BE2C (cell line): Measurements from ENCODE around the gene KANSL1.

Source experiments
- DNase-seq: peaks from one replicate; pipeline ENCODE4 v3.0.0-alpha.2; 2020
- H3K27me3 ChIP-seq: fragments of 250-450 bp; sonication (Bioruptor Pico); 2 replicates; pipeline ENCODE4 v1.5.1; 2020; ENCODE audit warnings: mild to moderate bottlenecking
- H3K36me3 ChIP-seq: fragments of 250-450 bp; sonication (Bioruptor Pico); 2 replicates; pipeline ENCODE4 v1.5.1; 2020; ENCODE audit warnings: mild to moderate bottlenecking
- H3K4me1 ChIP-seq: fragments of 250-450 bp; sonication (Bioruptor Pico); 2 replicates; pipeline ENCODE4 v1.5.1; 2020
- H3K4me3 ChIP-seq: 2 replicates; pipeline ENCODE4 v1.5.1; 2011; ENCODE audit warnings: low read depth, low read length
- H3K9me3 ChIP-seq: fragments of 250-450 bp; sonication (Bioruptor Pico); 2 replicates; pipeline ENCODE4 v1.5.1; 2020
- CTCF ChIP-seq: IDR thresholded peaks from 2 replicates; pipeline ENCODE4 v1.5.1; 2012; ENCODE audit warnings: mild to moderate bottlenecking, low read depth, low read length

KANSL1 gene

GRCh38 chr17:45994987-45995386 is 198.2 kb downstream of the KANSL1 start:
- H3K9me3 ChIP-seq = no peaks in the 10 kb centered on the region
- no peaks in the 10 kb centered on the region for H3K27me3 ChIP-seq
- H3K4me1 ChIP-seq = no peaks in the 10 kb centered on the region
- no peak for TF ChIP-seq CTCF
- no peaks in the 10 kb centered on the region for H3K36me3 ChIP-seq
- H3K4me3 ChIP-seq = no peak overlapping the region
- no peak for DNase-seq

GRCh38 chr17:45993962-45994627 is 199.1 kb downstream of the KANSL1 start:
- H3K27me3 ChIP-seq = no peaks in the 10 kb centered on the region

GRCh38 chr17:45992904-45993303 is 200.3 kb downstream of the KANSL1 start:
- Histone ChIP-seq H3K9me3 (no peaks in the 10 kb centered on the region), H3K4me3 (no peak overlapping the region), H3K4me1 (no peaks in the 10 kb centered on the region), H3K36me3 (no peaks in the 10 kb centered on the region), H3K27me3 (no peaks in the 10 kb centered on the region)
- TF ChIP-seq CTCF = no peak
- no peak for DNase-seq

More at GRCh38 chr17:45993962-45994627, 199.1 kb downstream of the KANSL1 start:
- Histone ChIP-seq H3K4me3 (no peak overlapping the region), H3K4me1 (no peaks in the 10 kb centered on the region), H3K9me3 (no peaks in the 10 kb centered on the region), H3K36me3 (no peaks in the 10 kb centered on the region)
- no peak for DNase-seq
- TF ChIP-seq CTCF = no peak

GRCh38 chr17:45992175-45992574 is 201.1 kb downstream of the KANSL1 start:
- TF ChIP-seq CTCF = no peak
- Histone ChIP-seq H3K36me3 (no peaks in the 10 kb centered on the region), H3K4me1 (no peaks in the 10 kb centered on the region), H3K9me3 (no peaks in the 10 kb centered on the region), H3K27me3 (no peaks in the 10 kb centered on the region), H3K4me3 (no peak overlapping the region)
- DNase-seq = no peak

- Histone ChIP-seq H3K4me1 (no peaks in the 10 kb centered on the region), H3K36me3 (no peaks in the 10 kb centered on the region)
Measured at GRCh38 chr17:45991341-45991740, 201.9 kb downstream of the KANSL1 start.

More at GRCh38 chr17:45991341-45991740, 201.9 kb downstream of the KANSL1 start:
- Histone ChIP-seq H3K9me3 (no peaks in the 10 kb centered on the region), H3K4me3 (no peak overlapping the region), H3K27me3 (no peaks in the 10 kb centered on the region)
- no peak for DNase-seq
- no peak for TF ChIP-seq CTCF
